LoVo (cell line): ENCODE data around the gene DMGDH.
"Not testable (repeated sequence)": the region's sequence is repeated elsewhere in the genome, so short reads cannot be mapped to it uniquely, and the experiment has no call there.

ENCODE experiments used
- DNase-seq: peaks from one replicate; pipeline ENCODE4 v3.0.0-alpha.2; 2016; ENCODE audit warnings: low spot score

The DMGDH gene

DNA sequence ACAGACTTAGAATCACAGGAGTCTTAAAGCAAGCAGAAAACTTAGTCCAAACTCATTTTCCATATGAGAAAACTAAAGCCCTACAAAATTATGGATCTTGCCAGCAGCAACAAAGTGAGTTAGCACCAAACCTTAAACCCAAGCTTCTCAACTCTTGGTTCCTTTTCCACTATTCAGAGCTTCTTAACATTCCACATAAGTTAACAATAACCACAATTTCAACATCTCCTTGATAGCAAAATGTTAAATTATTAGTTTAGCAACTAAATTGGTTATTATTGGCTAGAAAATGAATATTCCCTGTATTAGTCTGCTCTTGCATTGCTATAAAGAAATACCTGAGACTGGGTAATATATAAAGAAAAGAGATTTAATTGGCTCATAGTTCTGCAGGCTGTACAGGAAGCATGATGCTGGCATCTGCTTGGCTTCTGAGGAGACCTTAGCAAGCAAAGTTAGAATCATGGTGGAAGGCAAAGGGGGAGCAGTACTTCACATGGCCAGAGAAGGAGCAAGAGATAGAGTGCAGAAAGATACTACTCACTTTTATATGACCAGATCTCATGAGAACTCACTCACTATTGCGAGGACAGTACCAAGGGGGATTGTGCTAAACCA is 58.1 kb downstream of the DMGDH start:
- no peak for DNase-seq

DNA sequence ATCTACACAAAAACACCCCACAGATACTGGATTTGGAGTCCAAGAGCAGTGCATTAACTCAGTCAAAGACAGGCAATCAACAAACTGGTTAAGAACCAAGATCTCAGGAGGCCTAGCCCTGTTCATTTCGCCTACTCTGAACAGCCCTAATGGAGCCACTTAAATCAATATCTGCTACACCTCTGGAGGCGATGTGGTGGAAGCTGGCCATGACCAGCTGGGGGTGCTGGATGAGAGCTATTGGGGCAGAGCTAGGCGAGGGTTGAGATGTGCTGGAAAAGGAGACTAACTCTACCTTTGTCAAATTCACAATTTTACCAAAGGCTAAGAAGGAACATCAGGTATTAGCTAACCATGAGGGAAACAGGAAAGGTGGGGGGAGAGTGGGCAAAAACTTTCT is 61.1 kb downstream of the DMGDH start:
- DNase-seq: no peak

- no peak for DNase-seq
These were observed 61.6 kb downstream of the DMGDH start for GRCh38 chr5:79007872-79008271.

GRCh38 chr5:79005936-79006631 is 63.4 kb downstream of the DMGDH start:
- no peak for DNase-seq

DNA sequence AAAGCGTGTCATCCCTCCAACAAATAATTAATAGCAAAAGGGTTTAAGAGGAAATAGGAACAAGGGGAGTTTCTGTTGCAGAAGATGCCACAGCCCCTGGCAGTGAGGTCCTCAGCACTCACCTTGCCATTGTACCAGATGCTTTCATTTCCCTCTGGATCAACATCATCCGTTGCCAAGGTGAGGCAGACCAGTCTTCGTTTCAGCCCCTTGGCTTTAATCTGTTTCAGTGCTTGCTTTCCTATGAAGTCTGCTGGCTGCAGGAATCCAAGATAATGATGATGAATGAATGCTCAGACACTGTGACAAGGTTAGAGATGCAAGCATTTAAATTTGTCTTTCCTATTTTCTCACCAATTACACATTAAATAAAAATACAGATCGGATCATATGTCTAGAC is 64.3 kb downstream of the DMGDH start:
- no peak for DNase-seq

DNA sequence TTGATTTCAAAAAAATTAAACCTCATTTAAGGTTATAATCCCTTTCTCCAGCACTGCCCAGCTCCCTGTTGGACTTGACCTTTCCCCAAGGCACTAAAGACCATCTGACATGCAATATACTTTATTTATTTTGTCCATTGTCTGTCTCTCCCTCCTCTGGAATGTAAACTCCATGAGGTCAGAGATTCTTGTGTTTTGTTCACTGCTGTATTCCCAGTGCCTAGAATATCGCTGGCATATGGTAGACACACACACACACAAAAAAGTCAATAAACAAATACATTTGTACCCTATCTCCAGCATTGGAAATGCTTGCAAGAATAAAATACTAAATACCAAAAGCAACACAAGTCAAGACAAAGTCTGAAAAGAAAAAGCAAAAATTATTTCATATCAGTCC is 67.1 kb downstream of the DMGDH start:
- no peak for DNase-seq

DNA sequence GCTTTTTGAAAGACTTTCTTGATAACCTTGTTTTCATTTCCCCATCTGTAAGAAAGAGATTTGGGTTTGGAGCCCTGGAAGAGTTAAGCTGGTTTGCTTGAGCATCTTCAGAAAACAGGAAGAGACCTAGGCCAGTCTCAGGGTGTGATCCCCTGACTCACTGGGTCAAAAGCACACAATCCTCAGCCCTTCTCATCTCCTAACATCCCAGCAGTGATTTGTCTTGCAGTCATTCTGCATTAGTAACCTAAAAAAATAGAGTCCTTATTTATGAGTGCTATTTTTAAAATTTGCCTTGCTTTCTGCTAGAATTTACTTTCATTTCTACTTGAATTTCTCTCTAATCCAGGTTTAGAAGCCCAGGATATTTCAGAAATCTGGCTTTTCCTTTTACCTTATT is 68.0 kb downstream of the DMGDH start:
- no peak for DNase-seq

DNA sequence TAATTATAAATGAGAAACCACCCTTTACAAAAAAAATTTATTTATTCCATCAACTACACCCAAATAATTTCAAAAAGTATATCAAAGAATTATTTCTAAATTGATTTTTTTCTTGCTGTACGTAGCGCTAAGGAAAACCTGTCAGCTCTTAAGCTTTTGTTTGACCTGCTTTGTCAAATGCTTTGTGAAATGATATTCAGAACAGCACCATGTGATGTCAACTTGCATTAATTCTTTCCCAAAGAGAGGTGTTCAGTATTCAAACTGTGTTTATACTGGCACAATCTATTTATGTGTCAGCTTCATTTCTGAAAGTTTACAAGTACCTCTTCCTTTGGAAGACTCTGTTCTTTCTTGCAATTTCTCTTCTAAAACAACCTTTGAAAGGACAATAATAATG is 72.4 kb downstream of the DMGDH start:
- no peak for DNase-seq

DNA sequence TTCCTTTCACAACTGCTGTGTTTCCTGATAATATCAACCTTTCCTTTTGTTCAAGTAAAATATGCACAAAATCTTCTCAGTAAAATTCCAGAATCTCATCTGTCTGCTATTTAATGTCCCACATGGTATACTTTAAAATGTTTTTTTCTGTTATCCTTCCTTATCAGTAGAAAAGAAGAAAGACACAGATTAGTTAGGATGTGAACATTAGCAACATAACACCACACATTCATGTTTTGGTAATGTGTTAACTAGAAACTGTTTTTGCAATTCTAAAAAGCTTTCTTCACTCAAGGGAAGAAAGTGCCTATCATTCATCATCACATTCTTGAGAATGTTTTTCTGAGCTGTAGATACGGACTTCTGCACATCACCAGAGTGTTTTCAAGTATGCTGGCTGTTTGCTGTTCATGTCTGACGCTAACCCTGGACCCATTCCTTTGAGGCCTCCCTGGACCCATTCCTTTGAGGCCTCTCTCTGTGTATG is 73.9 kb downstream of the DMGDH start:
- no peak for DNase-seq

DNA sequence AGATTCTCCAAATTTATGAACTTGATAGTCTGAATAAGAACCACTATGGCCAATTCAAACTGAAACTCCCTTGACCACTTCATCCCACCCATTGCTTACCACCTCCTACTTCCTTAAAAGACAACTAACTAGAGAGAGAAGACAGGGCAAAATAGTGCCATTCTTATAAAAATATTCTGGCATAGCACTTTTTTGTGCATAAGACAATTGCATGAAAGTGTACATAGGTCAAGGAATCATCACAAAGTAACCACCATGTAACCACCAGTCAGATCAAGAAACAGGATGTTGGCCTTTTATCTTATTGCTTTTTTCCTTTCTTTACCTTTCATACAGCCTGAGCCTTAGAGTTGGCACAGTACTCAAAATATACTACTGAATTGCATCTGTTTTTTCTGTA is 76.3 kb downstream of the DMGDH start:
- DNase-seq: no peak

DNA sequence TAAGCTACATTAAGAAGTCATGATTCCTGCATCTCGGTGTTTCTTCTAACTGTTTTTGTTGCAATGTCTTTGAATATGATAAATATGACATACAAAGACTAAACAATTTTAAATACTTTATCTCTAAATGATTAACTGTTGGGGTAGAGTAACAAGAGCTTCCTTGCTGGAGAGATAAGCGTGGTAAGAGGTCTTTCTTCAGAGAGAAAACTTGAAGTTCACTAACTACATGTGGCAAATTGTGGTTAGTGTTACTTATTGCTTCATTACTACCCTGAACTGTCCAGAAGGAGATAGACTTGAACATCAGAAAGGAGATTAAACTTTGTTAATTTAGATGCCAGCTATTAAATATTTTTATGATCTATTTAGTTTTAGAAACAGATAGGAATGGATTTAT is 77.3 kb downstream of the DMGDH start:
- DNase-seq: no peak

GRCh38 chr5:78989080-78989479 is 80.4 kb downstream of the DMGDH start:
- no peak for DNase-seq

- peak; percentile 56 for DNase-seq
These were observed 83.7 kb downstream of the DMGDH start for GRCh38 chr5:78985725-78986223.

GRCh38 chr5:78985116-78985724 is 84.3 kb downstream of the DMGDH start, which contains the start of gene ARSB:
Gene ARSB (minus strand): TSS chr5:78985310. CDS start chr5:78985248, 62 bp downstream.
- DNase-seq: peak; percentile 41

DNA sequence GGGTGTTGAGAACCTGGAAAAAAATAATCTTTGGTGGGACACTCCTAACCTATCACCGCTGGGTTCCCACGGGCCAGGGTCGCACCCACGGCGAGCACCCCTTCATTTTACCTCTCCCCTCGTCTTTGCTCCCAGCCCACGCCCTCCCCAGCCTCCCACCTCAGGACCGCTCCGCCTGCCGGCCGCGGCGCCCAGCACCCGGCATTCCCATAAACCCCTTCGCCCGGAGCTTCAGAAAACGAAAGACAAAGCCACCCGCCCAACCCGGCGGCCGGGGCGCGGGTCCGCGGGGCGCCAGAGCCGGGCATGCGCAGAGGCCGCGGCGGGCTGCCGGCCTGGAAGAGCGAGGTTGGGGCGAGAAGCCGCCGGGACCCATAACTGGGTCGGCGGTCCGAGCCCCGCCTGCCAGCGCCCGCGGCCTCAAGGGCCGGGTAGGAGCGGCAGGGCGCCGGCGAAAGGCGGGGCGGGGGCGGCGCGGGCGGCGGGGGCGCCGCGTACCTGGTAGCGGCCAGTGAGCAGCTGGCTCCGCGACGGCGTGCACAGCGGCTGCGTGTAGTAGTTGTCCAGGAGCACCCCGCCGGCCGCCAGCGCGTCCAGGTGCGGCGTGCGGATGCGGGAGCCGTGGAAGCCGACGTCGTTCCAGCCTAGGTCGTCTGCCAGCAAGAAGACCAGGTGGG is 84.9 kb downstream of the DMGDH start:
- DNase-seq: peak; percentile 94

DNA sequence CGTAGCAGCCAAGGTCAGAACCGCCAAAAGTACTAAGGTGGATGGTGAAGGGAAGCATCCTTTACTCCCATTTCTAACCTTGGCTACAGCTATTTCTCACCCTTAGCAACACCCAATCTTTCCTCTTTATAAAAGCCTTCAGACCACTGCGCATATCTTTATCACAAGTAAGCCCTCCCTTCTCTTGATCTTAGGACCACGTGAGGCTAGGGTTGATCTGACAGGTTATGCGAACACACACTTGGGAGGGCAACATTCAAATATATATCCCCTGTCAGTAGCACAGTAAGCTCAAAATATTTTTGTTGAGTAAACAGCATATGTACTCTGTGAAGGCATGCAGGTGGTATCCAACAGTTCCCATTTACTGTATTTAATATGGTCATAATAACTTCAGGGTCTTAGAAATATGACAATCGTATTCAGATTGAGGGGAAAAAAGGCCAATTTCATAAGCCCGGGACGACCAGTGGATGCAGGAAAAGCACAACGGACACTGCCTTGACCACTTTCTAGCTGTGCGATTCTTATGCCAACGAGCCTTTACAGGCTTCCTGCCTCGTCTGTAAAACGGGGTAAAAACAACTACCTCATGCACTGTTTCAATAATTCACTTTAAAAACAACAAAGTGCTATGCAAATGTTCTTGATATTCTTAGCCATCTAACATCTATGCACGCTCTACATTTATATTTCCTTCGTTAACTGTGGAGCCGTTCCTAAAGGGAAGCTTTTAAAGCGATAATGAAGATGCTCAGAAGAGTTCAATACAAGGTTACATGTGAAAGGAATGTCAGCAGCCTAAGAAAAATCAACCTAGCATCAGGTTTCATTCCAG is 85.7 kb downstream of the DMGDH start:
- no peak for DNase-seq

GRCh38 chr5:78983194-78983593 is 86.3 kb downstream of the DMGDH start:
- DNase-seq: not testable (repeated sequence)

DNA sequence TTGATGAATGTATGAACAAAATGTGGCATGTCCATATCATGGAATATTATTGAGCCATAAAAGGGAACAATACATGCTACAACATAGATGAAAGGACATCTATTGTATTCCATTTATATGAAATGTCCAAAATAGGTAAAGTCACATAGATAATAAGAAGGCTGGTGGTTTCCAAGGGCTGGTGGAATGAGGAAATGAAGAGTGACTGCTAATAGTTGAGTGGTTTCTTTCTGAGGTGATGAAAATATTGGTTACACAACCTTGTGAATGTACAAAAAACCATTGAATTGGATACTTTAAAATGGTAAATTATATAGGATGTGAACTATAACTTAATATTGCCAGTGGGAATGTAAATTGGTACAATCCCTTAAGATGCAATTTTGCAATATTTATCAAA is 89.6 kb downstream of the DMGDH start:
- DNase-seq: no peak

- no peak for DNase-seq
These were observed 90.2 kb downstream of the DMGDH start for GRCh38 chr5:78979117-78979742.

DNA sequence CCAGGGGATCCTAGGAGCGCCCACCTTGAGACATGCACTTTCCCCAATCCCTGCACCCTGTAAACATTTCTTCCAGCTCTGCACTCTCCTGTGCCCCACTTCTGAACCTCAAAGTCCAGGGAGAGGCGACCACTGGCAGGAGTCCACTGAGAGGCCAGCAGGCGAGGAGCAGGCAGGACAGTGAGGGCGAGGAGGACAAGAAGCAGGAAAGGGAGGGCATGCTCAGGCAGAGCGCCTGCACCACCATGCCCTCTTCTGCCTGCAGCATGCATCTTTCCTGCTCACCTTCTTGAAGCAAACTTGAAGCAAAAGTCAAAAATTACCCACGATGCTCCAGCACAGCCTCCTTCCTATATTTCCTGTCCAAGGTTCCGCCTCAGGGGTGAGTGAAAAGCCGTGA is 94.4 kb downstream of the DMGDH start:
- no peak for DNase-seq

DNA sequence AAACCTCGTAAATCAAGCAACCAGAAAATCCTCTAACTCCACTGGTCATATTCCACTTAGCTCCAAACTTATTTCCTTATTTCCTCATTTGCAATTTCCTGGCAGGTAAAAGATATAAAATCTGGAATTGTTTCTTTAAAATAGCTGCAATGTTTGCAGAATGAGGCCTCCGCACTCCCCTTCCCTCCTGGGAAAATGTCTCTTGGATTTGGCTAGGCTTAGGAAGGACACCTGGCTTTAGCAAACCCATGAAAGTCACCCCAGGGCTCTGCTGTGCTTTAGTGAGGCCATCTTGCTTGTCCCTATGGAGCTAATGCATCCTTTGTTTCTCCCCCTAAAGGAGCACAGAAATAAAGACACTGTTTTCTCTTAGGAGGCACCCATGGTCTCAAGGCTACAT is 94.9 kb downstream of the DMGDH start:
- no peak for DNase-seq
